ENCODE results near the gene LTN1. TPM values are rescaled to one million over a fixed set of nuclear protein-coding genes. Genes with fewer than 3 reads are reported as not detected.
A peak's percentile ranks its signal among the peaks of the same experiment; 100 is the strongest.
"Not testable (repeated sequence)": the region's sequence is repeated elsewhere in the genome, so short reads cannot be mapped to it uniquely, and the experiment has no call there.

Gene LTN1
- polyA plus RNA-seq, 1 donor: 21.6 TPM

DNA sequence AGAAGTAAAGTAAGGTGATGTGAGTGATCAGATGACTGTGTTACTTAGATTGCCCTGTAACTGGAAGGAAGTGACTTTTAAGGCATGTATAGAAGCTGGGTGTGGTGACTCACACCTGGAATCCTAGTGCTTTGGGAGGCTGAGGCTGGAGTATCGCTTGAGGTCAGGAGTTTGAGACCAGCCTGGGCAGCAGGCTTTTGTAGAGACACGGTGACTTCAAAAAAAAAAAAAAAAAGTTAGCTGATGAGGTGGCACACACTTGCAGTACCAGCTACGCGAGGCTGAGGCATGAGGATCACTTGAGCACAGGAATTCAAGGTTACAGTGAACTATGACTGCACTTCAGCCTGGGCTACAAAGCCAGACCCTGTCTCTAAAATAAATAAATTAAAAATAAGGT, 29.5 kb upstream of the LTN1 start:
- H3K4me3 ChIP-seq (ENCODE audit: low read length): no peak overlapping the region
- H3K36me3 ChIP-seq (ENCODE audit: control insufficient read depth, insufficient read depth, low read length): no peaks in the 10 kb centered on the region
- H3K27me3 ChIP-seq (ENCODE audit: control insufficient read depth, insufficient read depth, low read length): no peaks in the 10 kb centered on the region
- H3K27ac ChIP-seq (ENCODE audit: low read length): no peak overlapping the region
- no peak for DNase-seq
- no peaks in the 10 kb centered on the region for H3K9me3 ChIP-seq (ENCODE audit: control insufficient read depth, low read depth, low read length)
- no CpG with 5 or more reads among the region's 4 CpGs for WGBS (ENCODE audit: insufficient coverage, low lambda C conversion rate)
- peaks cover 12% of the 10 kb centered on the region for H3K4me1 ChIP-seq (ENCODE audit: control insufficient read depth, insufficient read depth, low read length)

DNA sequence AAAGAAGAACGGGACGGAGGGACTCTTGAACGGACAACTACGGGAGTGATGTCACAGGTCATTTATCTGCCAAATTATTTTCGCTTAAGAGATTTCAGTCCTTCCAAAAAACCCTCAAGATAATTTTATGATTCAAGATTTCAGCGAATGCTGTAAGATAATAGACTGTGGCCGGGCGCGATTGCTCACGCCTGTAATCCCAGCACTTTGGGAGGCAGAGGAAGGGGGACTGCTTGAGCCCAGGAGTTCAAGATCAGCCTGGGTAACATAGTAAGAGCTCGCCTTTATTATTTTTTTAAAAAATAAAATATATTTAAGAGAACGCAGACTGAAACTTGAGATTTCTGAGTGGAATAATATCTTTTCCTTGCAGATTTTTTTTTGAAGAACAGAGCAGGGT, 25.9 kb upstream of the LTN1 start:
- 17% methylated on average over 2 of the region's 12 CpGs for WGBS (ENCODE audit: insufficient coverage, low lambda C conversion rate)
- H3K36me3 ChIP-seq (ENCODE audit: control insufficient read depth, insufficient read depth, low read length): peaks cover 5% of the 10 kb centered on the region
- peak in 1 of 2 donors; percentile 12 for DNase-seq
- H3K27ac ChIP-seq (ENCODE audit: low read length): no peak overlapping the region
- no peaks in the 10 kb centered on the region for H3K9me3 ChIP-seq (ENCODE audit: control insufficient read depth, low read depth, low read length)
- peaks cover 9% of the 10 kb centered on the region for H3K4me1 ChIP-seq (ENCODE audit: control insufficient read depth, insufficient read depth, low read length)
- H3K27me3 ChIP-seq (ENCODE audit: control insufficient read depth, insufficient read depth, low read length): no peaks in the 10 kb centered on the region
- peak overlapping the region; percentile 93 for H3K4me3 ChIP-seq (ENCODE audit: low read length)

GRCh38 chr21:29017639-29018237, 25.1 kb upstream of the LTN1 start:
- Histone ChIP-seq H3K36me3 (ENCODE audit: control insufficient read depth, insufficient read depth, low read length) (peaks cover 5% of the 10 kb centered on the region), H3K27me3 (ENCODE audit: control insufficient read depth, insufficient read depth, low read length) (no peaks in the 10 kb centered on the region), H3K9me3 (ENCODE audit: control insufficient read depth, low read depth, low read length) (no peaks in the 10 kb centered on the region), H3K4me3 (ENCODE audit: low read length) (peak overlapping the region; percentile 93), H3K27ac (ENCODE audit: low read length) (no peak overlapping the region), H3K4me1 (ENCODE audit: control insufficient read depth, insufficient read depth, low read length) (peaks cover 9% of the 10 kb centered on the region)
- no CpG with 5 or more reads among the region's 6 CpGs for WGBS (ENCODE audit: insufficient coverage, low lambda C conversion rate)
- peak in 1 of 2 donors; percentile 12 for DNase-seq

GRCh38 chr21:29011236-29011635, 18.6 kb upstream of the LTN1 start:
- H3K4me3 ChIP-seq (ENCODE audit: low read length); H3K27me3 ChIP-seq (ENCODE audit: control insufficient read depth, insufficient read depth, low read length); H3K9me3 ChIP-seq (ENCODE audit: control insufficient read depth, low read depth, low read length); DNase-seq; H3K4me1 ChIP-seq (ENCODE audit: control insufficient read depth, insufficient read depth, low read length); H3K27ac ChIP-seq (ENCODE audit: low read length): not testable (repeated sequence)
- H3K36me3 ChIP-seq (ENCODE audit: control insufficient read depth, insufficient read depth, low read length): peaks cover 20% of the 10 kb centered on the region
- no CpG with 5 or more reads among the region's 30 CpGs for WGBS (ENCODE audit: insufficient coverage, low lambda C conversion rate)

DNA sequence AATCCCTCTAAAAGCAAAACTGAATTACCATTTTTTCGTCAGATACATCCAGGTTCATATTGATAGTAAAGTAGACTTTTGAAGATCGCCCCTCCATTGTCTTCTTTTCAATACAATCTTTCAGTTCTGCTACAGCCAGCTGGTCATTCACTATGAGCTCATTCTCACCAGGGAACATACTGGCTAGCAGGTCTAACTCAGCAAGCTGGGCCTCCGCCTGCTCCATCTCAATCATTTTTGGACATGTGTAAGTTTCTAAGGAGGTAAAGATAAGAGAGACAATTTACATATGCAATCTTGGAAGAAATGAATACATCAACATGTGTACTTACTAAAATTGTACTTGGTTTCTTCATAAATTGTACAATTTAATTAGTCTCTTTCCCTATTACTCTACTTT, 15.7 kb upstream of the LTN1 start:
- peaks cover 16% of the 10 kb centered on the region for H3K36me3 ChIP-seq (ENCODE audit: control insufficient read depth, insufficient read depth, low read length)
- H3K4me1 ChIP-seq (ENCODE audit: control insufficient read depth, insufficient read depth, low read length): peaks cover 6% of the 10 kb centered on the region
- no peaks in the 10 kb centered on the region for H3K27me3 ChIP-seq (ENCODE audit: control insufficient read depth, insufficient read depth, low read length)
- H3K27ac ChIP-seq (ENCODE audit: low read length): no peak overlapping the region
- no CpG with 5 or more reads among the region's 3 CpGs for WGBS (ENCODE audit: insufficient coverage, low lambda C conversion rate)
- H3K4me3 ChIP-seq (ENCODE audit: low read length): no peak overlapping the region
- no peak for DNase-seq
- peaks cover 3% of the 10 kb centered on the region for H3K9me3 ChIP-seq (ENCODE audit: control insufficient read depth, low read depth, low read length)

- no peak for DNase-seq
- Histone ChIP-seq H3K27me3 (ENCODE audit: control insufficient read depth, insufficient read depth, low read length) (no peaks in the 10 kb centered on the region), H3K27ac (ENCODE audit: low read length) (no peak overlapping the region), H3K4me1 (ENCODE audit: control insufficient read depth, insufficient read depth, low read length) (peaks cover 6% of the 10 kb centered on the region), H3K36me3 (ENCODE audit: control insufficient read depth, insufficient read depth, low read length) (peaks cover 16% of the 10 kb centered on the region), H3K4me3 (ENCODE audit: low read length) (no peak overlapping the region), H3K9me3 (ENCODE audit: control insufficient read depth, low read depth, low read length) (peaks cover 3% of the 10 kb centered on the region)
- no CpG with 5 or more reads among the region's 3 CpGs for WGBS (ENCODE audit: insufficient coverage, low lambda C conversion rate)
Observed at GRCh38 chr21:29007810-29008209, 15.1 kb upstream of the LTN1 start.

- no peaks in the 10 kb centered on the region for H3K27me3 ChIP-seq (ENCODE audit: control insufficient read depth, insufficient read depth, low read length)
- no peak overlapping the region for H3K27ac ChIP-seq (ENCODE audit: low read length)
- H3K36me3 ChIP-seq (ENCODE audit: control insufficient read depth, insufficient read depth, low read length): peaks cover 16% of the 10 kb centered on the region
- DNase-seq: no peak
- H3K4me1 ChIP-seq (ENCODE audit: control insufficient read depth, insufficient read depth, low read length): peaks cover 6% of the 10 kb centered on the region
- no peak overlapping the region for H3K4me3 ChIP-seq (ENCODE audit: low read length)
- WGBS (ENCODE audit: insufficient coverage, low lambda C conversion rate): 100% methylated on average over 1 of the region's 3 CpGs
- H3K9me3 ChIP-seq (ENCODE audit: control insufficient read depth, low read depth, low read length): peaks cover 3% of the 10 kb centered on the region
Observed at GRCh38 chr21:29007135-29007534, 14.5 kb upstream of the LTN1 start.

DNA sequence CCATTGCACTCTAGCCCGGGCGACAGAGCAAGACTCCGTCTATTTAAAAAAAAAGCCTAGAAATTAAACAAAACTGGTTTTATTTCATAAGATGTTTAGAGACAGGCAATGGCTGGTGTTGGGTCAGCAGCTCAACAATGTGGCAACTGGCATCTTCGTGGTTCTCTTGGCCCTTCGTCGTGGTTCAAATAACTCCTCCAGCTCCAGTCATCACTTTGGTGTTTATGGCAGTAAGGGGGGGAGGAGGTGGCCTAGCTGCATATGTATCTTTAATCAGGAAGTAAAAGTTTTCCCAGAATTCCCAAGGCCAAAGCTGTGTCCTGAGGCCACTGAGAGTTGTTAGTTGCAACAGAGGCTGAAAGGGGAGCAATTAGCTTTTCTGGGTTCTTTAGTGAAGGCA, 13.0 kb upstream of the LTN1 start:
- Histone ChIP-seq H3K4me1 (ENCODE audit: control insufficient read depth, insufficient read depth, low read length) (peaks cover 6% of the 10 kb centered on the region), H3K27ac (ENCODE audit: low read length) (no peak overlapping the region), H3K9me3 (ENCODE audit: control insufficient read depth, low read depth, low read length) (no peaks in the 10 kb centered on the region), H3K4me3 (ENCODE audit: low read length) (no peak overlapping the region), H3K36me3 (ENCODE audit: control insufficient read depth, insufficient read depth, low read length) (peaks cover 16% of the 10 kb centered on the region), H3K27me3 (ENCODE audit: control insufficient read depth, insufficient read depth, low read length) (no peaks in the 10 kb centered on the region)
- no CpG with 5 or more reads among the region's 6 CpGs for WGBS (ENCODE audit: insufficient coverage, low lambda C conversion rate)
- no peak for DNase-seq

DNA sequence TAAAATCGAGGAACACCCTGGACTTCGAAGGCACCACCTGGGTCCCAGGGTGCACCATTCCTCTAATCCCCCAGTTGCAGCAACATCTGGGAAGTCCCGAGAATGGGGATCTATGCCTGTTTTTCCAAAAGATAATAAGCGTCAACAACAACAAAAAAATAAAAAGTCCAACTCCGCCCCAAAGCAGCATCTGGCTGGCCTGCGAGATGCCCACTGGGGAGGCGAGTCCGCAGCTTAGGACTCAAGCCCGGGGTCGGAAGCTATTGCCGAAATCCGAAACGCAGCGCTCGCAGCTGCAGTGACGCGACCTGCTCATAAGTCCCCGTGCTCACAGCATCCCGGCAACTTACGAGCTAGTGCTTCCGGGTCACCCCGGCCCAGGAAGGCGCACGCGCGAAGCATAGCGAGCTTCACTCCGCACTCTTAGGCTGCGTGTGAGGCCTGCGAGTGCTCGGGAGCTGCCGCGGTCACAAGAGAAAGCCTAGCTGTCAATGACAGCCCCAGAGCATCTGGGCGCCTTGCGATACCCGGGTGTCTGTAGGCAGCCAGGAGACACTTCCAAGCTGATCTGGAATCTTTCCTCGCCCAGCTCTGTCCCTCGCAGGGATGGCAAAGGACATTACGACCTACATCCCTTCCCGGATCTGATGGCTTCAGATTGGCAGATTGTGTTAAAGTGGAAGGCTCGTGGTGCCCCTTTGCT, 9.9 kb upstream of the LTN1 start:
- H3K9me3 ChIP-seq (ENCODE audit: control insufficient read depth, low read depth, low read length): no peaks in the 10 kb centered on the region
- DNase-seq: peak; percentile 96 to 97
- peak overlapping the region; percentile 97 for H3K27ac ChIP-seq (ENCODE audit: low read length)
- WGBS (ENCODE audit: insufficient coverage, low lambda C conversion rate): no CpG with 5 or more reads among the region's 41 CpGs
- peaks cover 6% of the 10 kb centered on the region for H3K4me1 ChIP-seq (ENCODE audit: control insufficient read depth, insufficient read depth, low read length)
- H3K36me3 ChIP-seq (ENCODE audit: control insufficient read depth, insufficient read depth, low read length): peaks cover 6% of the 10 kb centered on the region
- H3K27me3 ChIP-seq (ENCODE audit: control insufficient read depth, insufficient read depth, low read length): no peaks in the 10 kb centered on the region
- H3K4me3 ChIP-seq (ENCODE audit: low read length): peak overlapping the region; percentile 80

DNA sequence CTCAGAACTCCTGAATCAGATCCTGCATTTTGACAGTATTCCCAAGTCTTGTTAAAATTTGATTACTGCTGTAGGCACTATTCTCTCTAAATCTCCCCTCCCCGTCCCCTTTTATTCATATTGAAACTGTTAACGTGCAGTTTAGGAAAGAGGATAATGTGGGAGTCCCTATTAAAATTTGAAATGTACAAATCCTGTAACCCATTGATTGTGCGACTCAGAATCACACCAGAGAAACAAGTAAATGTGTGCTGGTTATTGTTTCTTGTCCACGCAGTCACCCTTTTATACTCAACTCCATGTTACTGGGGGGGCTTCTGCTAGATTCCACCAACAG, 584 bp upstream of the LTN1 start:
- Histone ChIP-seq H3K27me3 (ENCODE audit: control insufficient read depth, insufficient read depth, low read length) (no peaks in the 10 kb centered on the region), H3K36me3 (ENCODE audit: control insufficient read depth, insufficient read depth, low read length) (no peaks in the 10 kb centered on the region), H3K9me3 (ENCODE audit: control insufficient read depth, low read depth, low read length) (no peaks in the 10 kb centered on the region), H3K4me1 (ENCODE audit: control insufficient read depth, insufficient read depth, low read length) (peaks cover 5% of the 10 kb centered on the region), H3K27ac (ENCODE audit: low read length) (peak overlapping the region; percentile 88), H3K4me3 (ENCODE audit: low read length) (peak overlapping the region; percentile 91)
- 63% methylated on average over 2 of the region's 4 CpGs for WGBS (ENCODE audit: insufficient coverage, low lambda C conversion rate)
- DNase-seq: peak in 1 of 2 donors; percentile 9
